WERI-Rb-1 (cell line): ENCODE results near the gene CCDC90B.
"Not testable (repeated sequence)": the region's sequence is repeated elsewhere in the genome, so short reads cannot be mapped to it uniquely, and the experiment has no call there.

ENCODE experiments used
- DNase-seq: peaks from one replicate; pipeline ENCODE4 v3.0.0-alpha.2; 2020
- H3K27ac ChIP-seq: fragments of 250-450 bp; sonication (Bioruptor Pico); 2 replicates; pipeline ENCODE4 v1.5.1; 2020; ENCODE audit warnings: mild to moderate bottlenecking, moderate library complexity
- H3K27me3 ChIP-seq: fragments of 250-450 bp; sonication (Bioruptor Pico); 2 replicates; pipeline ENCODE4 v1.5.1; 2021; ENCODE audit warnings: mild to moderate bottlenecking, low read depth, moderate library complexity; ENCODE audit not compliant: insufficient read depth, severe bottlenecking
- H3K36me3 ChIP-seq: fragments of 250-450 bp; sonication (Bioruptor Pico); 2 replicates; pipeline ENCODE4 v1.5.1; 2020; ENCODE audit warnings: mild to moderate bottlenecking, moderate library complexity
- H3K4me3 ChIP-seq: 2 replicates; pipeline ENCODE4 v1.5.1; 2011; ENCODE audit warnings: low read depth, mild to moderate bottlenecking, control low read depth, low read length
- H3K9me3 ChIP-seq: fragments of 250-450 bp; sonication (Bioruptor Pico); 2 replicates; pipeline ENCODE4 v1.5.1; 2021; ENCODE audit warnings: mild to moderate bottlenecking, moderate library complexity; ENCODE audit not compliant: severe bottlenecking
- CTCF ChIP-seq: IDR thresholded peaks from 2 replicates; pipeline ENCODE4 v1.5.1; 2011; ENCODE audit warnings: low read depth, mild to moderate bottlenecking, control low read depth, inconsistent platforms, low read length

The CCDC90B gene

GRCh38 chr11:83310718-83311117 is 24.6 kb upstream of the CCDC90B start:
- H3K4me3 ChIP-seq, result no peak overlapping the region
- no peak for TF ChIP-seq CTCF
- no peak for DNase-seq
- no peak overlapping the region for H3K27ac ChIP-seq
- H3K9me3 ChIP-seq, result no peaks in the 10 kb centered on the region
- no peaks in the 10 kb centered on the region for H3K27me3 ChIP-seq
- no peaks in the 10 kb centered on the region for H3K36me3 ChIP-seq

GRCh38 chr11:83308536-83308935 is 22.4 kb upstream of the CCDC90B start:
- H3K27me3 ChIP-seq, H3K4me3 ChIP-seq, DNase-seq, H3K9me3 ChIP-seq, H3K36me3 ChIP-seq, H3K27ac ChIP-seq: not testable (repeated sequence)

- Histone ChIP-seq H3K4me3 (no peak overlapping the region), H3K27me3 (no peaks in the 10 kb centered on the region), H3K27ac (no peak overlapping the region), H3K9me3 (no peaks in the 10 kb centered on the region), H3K36me3 (no peaks in the 10 kb centered on the region)
- peak; percentile 39; the same call in 1 of the 2 replicates for TF ChIP-seq CTCF
- no peak for DNase-seq
Observed at GRCh38 chr11:83306200-83307080, 20.3 kb upstream of the CCDC90B start.

- Histone ChIP-seq H3K4me3 (no peak overlapping the region), H3K36me3 (no peaks in the 10 kb centered on the region), H3K27ac (no peak overlapping the region), H3K27me3 (no peaks in the 10 kb centered on the region), H3K9me3 (no peaks in the 10 kb centered on the region)
- TF ChIP-seq CTCF, result no peak
- DNase-seq, result no peak
Observed at GRCh38 chr11:83303316-83303715, 17.1 kb upstream of the CCDC90B start.

- H3K36me3 ChIP-seq, result no peaks in the 10 kb centered on the region
- no peaks in the 10 kb centered on the region for H3K9me3 ChIP-seq
- no peak for DNase-seq
- no peak overlapping the region for H3K4me3 ChIP-seq
- no peak for TF ChIP-seq CTCF
- no peak overlapping the region for H3K27ac ChIP-seq
- no peaks in the 10 kb centered on the region for H3K27me3 ChIP-seq
Observed at GRCh38 chr11:83302151-83302550, 16.0 kb upstream of the CCDC90B start.

GRCh38 chr11:83299681-83300080 is 13.5 kb upstream of the CCDC90B start:
- H3K4me3 ChIP-seq, result no peak overlapping the region
- DNase-seq, result no peak
- no peak for TF ChIP-seq CTCF
- no peak overlapping the region for H3K27ac ChIP-seq
- no peaks in the 10 kb centered on the region for H3K27me3 ChIP-seq
- no peaks in the 10 kb centered on the region for H3K36me3 ChIP-seq
- H3K9me3 ChIP-seq, result no peaks in the 10 kb centered on the region
